Caco-2 (cell line): ENCODE measurements around the gene KIAA1614. TPM values are rescaled to one million over a fixed set of nuclear protein-coding genes. Genes with fewer than 3 reads are reported as not detected.

ENCODE experiments used
- BruUV-seq: library from RNA; stranded (reverse); fragments of 400-500 nt; replicated peaks from 2 replicates; lab custom pipeline; 2021; lab: Mats Ljungman, UMichigan
- CTCF ChIA-PET: fragments of 300-600 bp; sonication (Branson Sonifier 250); formaldehyde crosslinking; loops from one replicate; lab custom pipeline; 2022; ENCODE audit warnings: antibody characterized with exemption; lab: Charles Lee
- POLR2A ChIA-PET: fragments of 300-600 bp; sonication (Branson Sonifier 250); formaldehyde crosslinking; loops from one replicate; lab custom pipeline; 2022; ENCODE audit warnings: antibody characterized with exemption; lab: Charles Lee
- DNase-seq, 2 experiments: peaks; one replicate each; pipeline versions ENCODE4 v3.0.0 to v3.0.0-alpha.2; 2020 to 2022
- H3K27me3 ChIP-seq: replicated peaks from 2 replicates; pipeline ENCODE4 v1.6.0; 2011; ENCODE audit warnings: low read length; ENCODE audit not compliant: control insufficient read depth, insufficient read depth
- H3K36me3 ChIP-seq: 2 replicates; pipeline ENCODE4 v1.5.1; 2011; ENCODE audit warnings: low read length; ENCODE audit not compliant: control insufficient read depth, insufficient read depth
- H3K4me1 ChIP-seq: fragments of 250-450 bp; sonication (Bioruptor Pico); 2 replicates; pipeline ENCODE4 v1.5.1; 2020; ENCODE audit warnings: mild to moderate bottlenecking
- H3K4me3 ChIP-seq: 2 replicates; pipeline ENCODE4 v1.5.1; 2011; ENCODE audit warnings: low read depth, mild to moderate bottlenecking, control low read depth, low read length
- H3K9me3 ChIP-seq: fragments of 250-450 bp; sonication (Bioruptor Pico); 2 replicates; pipeline ENCODE4 v1.5.1; 2020; ENCODE audit warnings: mild to moderate bottlenecking, moderate library complexity
- H3K27ac Mint-ChIP-seq: one replicate; pipeline ENCODE4 v1.8.0; 2022; ENCODE audit warnings: mixed read lengths; ENCODE audit not compliant: unreplicated experiment
- H3K27me3 Mint-ChIP-seq: one replicate; pipeline ENCODE4 v1.8.0; 2022; ENCODE audit warnings: mixed read lengths; ENCODE audit not compliant: insufficient read depth, unreplicated experiment
- H3K36me3 Mint-ChIP-seq: one replicate; pipeline ENCODE4 v1.8.0; 2022; ENCODE audit warnings: mild to moderate bottlenecking, mixed read lengths; ENCODE audit not compliant: insufficient read depth, unreplicated experiment
- H3K4me1 Mint-ChIP-seq: one replicate; pipeline ENCODE4 v1.8.0; 2022; ENCODE audit warnings: low read depth, mixed read lengths; ENCODE audit not compliant: unreplicated experiment
- H3K4me3 Mint-ChIP-seq: one replicate; pipeline ENCODE4 v1.8.0; 2022; ENCODE audit warnings: mild to moderate bottlenecking, moderate library complexity, mixed read lengths; ENCODE audit not compliant: unreplicated experiment
- H3K9me3 Mint-ChIP-seq: one replicate; pipeline ENCODE4 v1.8.0; 2022; ENCODE audit warnings: mixed read lengths; ENCODE audit not compliant: unreplicated experiment
- intact Hi-C: fragments of 100-400 bp; cut with micrococcal nuclease; formaldehyde crosslinking; loops from one replicate; pipeline ENCODE4 v1.10.0; 2022; ENCODE audit not compliant: unreplicated experiment
- total RNA-seq: library from RNA; stranded (reverse); gene quantifications from 2 replicates; pipeline ENCODE4 v1.2.3, GENCODE V29; 2022
- TF ChIP-seq, protein P1 (sequence below), 2 experiments: fragments of 200-600 bp in 1 of 2; IDR thresholded peaks; 1 replicate in 1 of 2; 2 replicates in 1 of 2; pipeline versions ENCODE4 v1.5.1 to v1.8.0; 2011 to 2022; ENCODE audit warnings: antibody characterized with exemption in 1 of 2, control low read depth in 1 of 2, inconsistent platforms in 1 of 2, low read depth in 1 of 2, low read length in 1 of 2, mild to moderate bottlenecking in 1 of 2, moderate library complexity in 1 of 2; ENCODE audit not compliant: insufficient read depth in 1 of 2, severe bottlenecking in 1 of 2, unreplicated experiment in 1 of 2

Gene KIAA1614
- total RNA-seq, 1 experiment from 2014 or later: 0.29 TPM

- Mint-ChIP-seq H3K27ac (no peak overlapping the region), H3K4me3 (no peak overlapping the region), H3K9me3 (no peaks in the 10 kb centered on the region), H3K36me3 (peaks cover 35% of the 10 kb centered on the region), H3K4me1 (peaks cover 7% of the 10 kb centered on the region), H3K27me3 (no peaks in the 10 kb centered on the region)
- ChIA-PET CTCF (no interaction called here), POLR2A (no interaction called here)
- Histone ChIP-seq H3K4me1 (peaks cover 4% of the 10 kb centered on the region; the same call in 1 of the 2 replicates), H3K4me3 (no peak overlapping the region), H3K36me3 (peaks cover under 1% of the 10 kb centered on the region; the same call in 1 of the 2 replicates), H3K27me3 (no peaks in the 10 kb centered on the region), H3K9me3 (no peaks in the 10 kb centered on the region)
- no peak for DNase-seq
- TF ChIP-seq, protein P1, sequence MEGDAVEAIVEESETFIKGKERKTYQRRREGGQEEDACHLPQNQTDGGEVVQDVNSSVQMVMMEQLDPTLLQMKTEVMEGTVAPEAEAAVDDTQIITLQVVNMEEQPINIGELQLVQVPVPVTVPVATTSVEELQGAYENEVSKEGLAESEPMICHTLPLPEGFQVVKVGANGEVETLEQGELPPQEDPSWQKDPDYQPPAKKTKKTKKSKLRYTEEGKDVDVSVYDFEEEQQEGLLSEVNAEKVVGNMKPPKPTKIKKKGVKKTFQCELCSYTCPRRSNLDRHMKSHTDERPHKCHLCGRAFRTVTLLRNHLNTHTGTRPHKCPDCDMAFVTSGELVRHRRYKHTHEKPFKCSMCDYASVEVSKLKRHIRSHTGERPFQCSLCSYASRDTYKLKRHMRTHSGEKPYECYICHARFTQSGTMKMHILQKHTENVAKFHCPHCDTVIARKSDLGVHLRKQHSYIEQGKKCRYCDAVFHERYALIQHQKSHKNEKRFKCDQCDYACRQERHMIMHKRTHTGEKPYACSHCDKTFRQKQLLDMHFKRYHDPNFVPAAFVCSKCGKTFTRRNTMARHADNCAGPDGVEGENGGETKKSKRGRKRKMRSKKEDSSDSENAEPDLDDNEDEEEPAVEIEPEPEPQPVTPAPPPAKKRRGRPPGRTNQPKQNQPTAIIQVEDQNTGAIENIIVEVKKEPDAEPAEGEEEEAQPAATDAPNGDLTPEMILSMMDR (IDR thresholded peaks at IDR 0.05; ENCODE audit: insufficient read depth in 1 of 2, low read depth in 1 of 2, low read length in 1 of 2, severe bottlenecking in 1 of 2, unreplicated experiment in 1 of 2): no peak
- no TSS peak for BruUV-seq
- intact Hi-C loops: no loop called here
These were observed 57.8 kb downstream of the KIAA1614 start for GRCh38 chr1:180970333-180971079.

- Mint-ChIP-seq H3K4me1 (peaks cover 7% of the 10 kb centered on the region), H3K4me3 (no peak overlapping the region), H3K27me3 (no peaks in the 10 kb centered on the region), H3K36me3 (peaks cover 35% of the 10 kb centered on the region), H3K9me3 (no peaks in the 10 kb centered on the region), H3K27ac (no peak overlapping the region)
- no peak overlapping the region for H3K4me3 ChIP-seq
- POLR2A ChIA-PET: no interaction called here
- intact Hi-C loops: no loop called here
- CTCF ChIA-PET: no interaction called here
- H3K36me3 ChIP-seq: peaks cover 3% of the 10 kb centered on the region; the same call in 1 of the 2 replicates
- BruUV-seq: no TSS peak
- DNase-seq: no peak
- no peaks in the 10 kb centered on the region for H3K9me3 ChIP-seq
- peaks cover 4% of the 10 kb centered on the region; the same call in 1 of the 2 replicates for H3K4me1 ChIP-seq
- TF ChIP-seq, protein P1 (IDR thresholded peaks at IDR 0.05; ENCODE audit: insufficient read depth in 1 of 2, low read depth in 1 of 2, low read length in 1 of 2, severe bottlenecking in 1 of 2, unreplicated experiment in 1 of 2): no peak
- H3K27me3 ChIP-seq: no peaks in the 10 kb centered on the region
These were observed 58.7 kb downstream of the KIAA1614 start for GRCh38 chr1:180971273-180971997.

GRCh38 chr1:180973369-180973768 is 60.7 kb downstream of the KIAA1614 start:
- ChIA-PET POLR2A (no interaction called here), CTCF (interaction anchor here (0.6 kb wide), 1 partner anchor 525 kb away, joined by 3 read pairs; no protein-coding TSS in a partner anchor)
- H3K4me3 Mint-ChIP-seq: no peak overlapping the region
- H3K9me3 Mint-ChIP-seq: no peaks in the 10 kb centered on the region
- peaks cover 7% of the 10 kb centered on the region for H3K4me1 Mint-ChIP-seq
- peaks cover 3% of the 10 kb centered on the region for H3K36me3 ChIP-seq
- TF ChIP-seq, protein P1 (IDR thresholded peaks at IDR 0.05; ENCODE audit: insufficient read depth in 1 of 2, low read depth in 1 of 2, low read length in 1 of 2, severe bottlenecking in 1 of 2, unreplicated experiment in 1 of 2): no peak
- H3K27me3 Mint-ChIP-seq: no peaks in the 10 kb centered on the region
- no peaks in the 10 kb centered on the region for H3K9me3 ChIP-seq
- H3K27me3 ChIP-seq: no peaks in the 10 kb centered on the region
- H3K4me3 ChIP-seq: no peak overlapping the region
- peaks cover 4% of the 10 kb centered on the region; the same call in 1 of the 2 replicates for H3K4me1 ChIP-seq
- no TSS peak for BruUV-seq
- peaks cover 35% of the 10 kb centered on the region for H3K36me3 Mint-ChIP-seq
- no peak overlapping the region for H3K27ac Mint-ChIP-seq
- intact Hi-C loops: no loop called here
- no peak for DNase-seq
